PC-3 (cell line): ENCODE measurements around the gene TRAPPC10. TPM values are rescaled to one million over a fixed set of nuclear protein-coding genes. Genes with fewer than 3 reads are reported as not detected.
A peak's percentile ranks its signal among the peaks of the same experiment; 100 is the strongest.

Source experiments
- ATAC-seq: fragments of 200-7000 bp; cut with Tn5 transposase; 2 replicates; pipeline ENCODE4 v1.9.1; 2020; ENCODE audit warnings: mild to moderate bottlenecking, moderate library complexity
- BruUV-seq: library from RNA; stranded (reverse); fragments of 400-500 nt; replicated peaks from 2 replicates; lab custom pipeline; 2021; lab: Mats Ljungman, UMichigan
- CTCF ChIA-PET: fragments of 300-600 bp; sonication (Branson Sonifier 250); formaldehyde crosslinking; loops from one replicate; lab custom pipeline; 2022; ENCODE audit warnings: antibody characterized with exemption; lab: Charles Lee
- POLR2A ChIA-PET: fragments of 300-600 bp; sonication (Branson Sonifier 250); formaldehyde crosslinking; loops from one replicate; lab custom pipeline; 2022; ENCODE audit warnings: antibody characterized with exemption; ENCODE audit not compliant: unreplicated experiment; lab: Charles Lee
- DNase-seq: peaks from one replicate; pipeline ENCODE4 v3.0.0-alpha.2; 2015
- H2AFZ ChIP-seq: fragments of 300-600 bp; sonication (generic); 2 replicates; pipeline ENCODE4 v1.6.0; 2016; ENCODE audit warnings: antibody characterized with exemption, low read length
- H3F3A ChIP-seq: fragments of 300-600 bp; sonication (generic); one replicate; pipeline ENCODE4 v1.6.0; 2017; ENCODE audit warnings: antibody characterized with exemption, low read length, control low read depth, mild to moderate bottlenecking; ENCODE audit not compliant: unreplicated experiment
- H3K27ac ChIP-seq: fragments of 300-600 bp; sonication (generic); 2 replicates; pipeline ENCODE4 v1.5.1; 2016; ENCODE audit warnings: mild to moderate bottlenecking, low read length
- H3K27me3 ChIP-seq: fragments of 300-600 bp; sonication (generic); 2 replicates; pipeline ENCODE4 v1.6.1; 2016; ENCODE audit warnings: low read length, mixed read lengths
- H3K36me3 ChIP-seq: fragments of 300-600 bp; sonication (generic); 2 replicates; pipeline ENCODE4 v1.6.1; 2016; ENCODE audit warnings: low read depth, mixed run types, low read length, mixed read lengths
- H3K4me1 ChIP-seq: fragments of 300-600 bp; sonication (generic); 2 replicates; pipeline ENCODE4 v1.5.1; 2016; ENCODE audit warnings: low read length; ENCODE audit not compliant: insufficient read depth
- H3K4me2 ChIP-seq: fragments of 300-600 bp; sonication (generic); 2 replicates; pipeline ENCODE4 v1.6.0; 2016; ENCODE audit warnings: low read length
- H3K4me3 ChIP-seq: fragments of 300-600 bp; sonication (generic); 2 replicates; pipeline ENCODE4 v1.5.1; 2016; ENCODE audit warnings: mild to moderate bottlenecking, low read length, mixed read lengths
- H3K79me2 ChIP-seq: fragments of 300-600 bp; sonication (generic); 2 replicates; pipeline ENCODE4 v1.6.1; 2017; ENCODE audit warnings: low read length, mixed read lengths
- H3K9ac ChIP-seq: fragments of 300-600 bp; sonication (generic); 2 replicates; pipeline ENCODE4 v1.6.0; 2016; ENCODE audit warnings: mild to moderate bottlenecking, low read length
- H3K9me2 ChIP-seq: fragments of 300-600 bp; sonication (generic); replicated peaks from 2 replicates; pipeline ENCODE4 v1.6.1; 2016; ENCODE audit warnings: mixed run types, low read length, mixed read lengths
- H3K9me3 ChIP-seq: fragments of 300-600 bp; sonication (generic); 2 replicates; pipeline ENCODE4 v1.6.1; 2016; ENCODE audit warnings: low read length, mixed read lengths
- H4K20me1 ChIP-seq: fragments of 300-600 bp; sonication (generic); 2 replicates; pipeline ENCODE4 v1.6.1; 2016; ENCODE audit warnings: low read length, mixed read lengths
- EZH2 ChIP-seq: fragments of 300-600 bp; sonication (generic); IDR thresholded peaks from one replicate; pipeline ENCODE4 v1.6.1; 2017; ENCODE audit warnings: antibody characterized with exemption, mild to moderate bottlenecking, low read length; ENCODE audit not compliant: unreplicated experiment
- EZH2phosphoT487 ChIP-seq: fragments of 300-600 bp; sonication (generic); IDR thresholded peaks from 2 replicates; pipeline ENCODE4 v1.6.1; 2018; ENCODE audit warnings: mild to moderate bottlenecking, antibody characterized with exemption, low read length, borderline replicate concordance
- intact Hi-C: fragments of 100-400 bp; cut with micrococcal nuclease; formaldehyde crosslinking; loops from 2 replicates; pipeline ENCODE4 v1.9.0; 2023
- total RNA-seq: library from RNA; depleted of rRNA; stranded (reverse); fragments of >200 nt; gene quantifications from 2 replicates; pipeline ENCODE4 v1.2.3, GENCODE V29; 2014
- TF ChIP-seq, protein P1 (sequence below): fragments of 300-600 bp; sonication (generic); conservative IDR thresholded peaks from 2 replicates; pipeline ENCODE4 v1.5.1; 2017; ENCODE audit warnings: antibody characterized with exemption, low read depth, mild to moderate bottlenecking, low read length

Gene TRAPPC10
- total RNA-seq, 1 experiment from 2014 or later, result 31.4 TPM

DNA sequence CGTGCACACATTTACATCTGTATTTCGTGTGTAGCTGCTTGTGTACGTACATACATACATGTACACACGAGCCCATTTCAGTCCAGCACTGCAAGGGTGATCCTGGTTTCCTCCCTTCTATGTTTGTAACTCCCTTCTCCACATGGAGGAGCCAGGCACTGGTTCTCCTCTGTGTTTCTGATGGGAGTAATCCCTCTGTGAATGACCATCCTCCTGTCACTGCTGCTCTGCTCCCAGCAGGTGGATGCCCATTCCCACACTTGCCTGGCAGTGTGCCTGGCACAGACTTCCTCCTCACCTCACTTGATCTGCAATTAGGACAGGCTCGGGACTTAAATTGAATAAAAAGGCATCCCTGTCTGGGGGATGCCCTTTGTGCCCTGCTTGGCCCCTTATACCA lies 37.1 kb downstream of the TRAPPC10 start:
- H3K4me2 ChIP-seq, result no peak overlapping the region
- H2AFZ ChIP-seq, result no peak overlapping the region
- H3K79me2 ChIP-seq, result peaks cover 24% of the 10 kb centered on the region; the same call in 1 of the 2 replicates
- no peaks in the 10 kb centered on the region for H3K9me3 ChIP-seq
- H3K4me1 ChIP-seq, result no peaks in the 10 kb centered on the region
- TF ChIP-seq EZH2 (no peak), EZH2phosphoT487 (no peak)
- TF ChIP-seq, protein P1, sequence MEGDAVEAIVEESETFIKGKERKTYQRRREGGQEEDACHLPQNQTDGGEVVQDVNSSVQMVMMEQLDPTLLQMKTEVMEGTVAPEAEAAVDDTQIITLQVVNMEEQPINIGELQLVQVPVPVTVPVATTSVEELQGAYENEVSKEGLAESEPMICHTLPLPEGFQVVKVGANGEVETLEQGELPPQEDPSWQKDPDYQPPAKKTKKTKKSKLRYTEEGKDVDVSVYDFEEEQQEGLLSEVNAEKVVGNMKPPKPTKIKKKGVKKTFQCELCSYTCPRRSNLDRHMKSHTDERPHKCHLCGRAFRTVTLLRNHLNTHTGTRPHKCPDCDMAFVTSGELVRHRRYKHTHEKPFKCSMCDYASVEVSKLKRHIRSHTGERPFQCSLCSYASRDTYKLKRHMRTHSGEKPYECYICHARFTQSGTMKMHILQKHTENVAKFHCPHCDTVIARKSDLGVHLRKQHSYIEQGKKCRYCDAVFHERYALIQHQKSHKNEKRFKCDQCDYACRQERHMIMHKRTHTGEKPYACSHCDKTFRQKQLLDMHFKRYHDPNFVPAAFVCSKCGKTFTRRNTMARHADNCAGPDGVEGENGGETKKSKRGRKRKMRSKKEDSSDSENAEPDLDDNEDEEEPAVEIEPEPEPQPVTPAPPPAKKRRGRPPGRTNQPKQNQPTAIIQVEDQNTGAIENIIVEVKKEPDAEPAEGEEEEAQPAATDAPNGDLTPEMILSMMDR, result no peak
- no TSS peak for BruUV-seq
- intact Hi-C loops, result no loop called here
- H3K36me3 ChIP-seq, result peaks cover 11% of the 10 kb centered on the region; the same call in 1 of the 2 replicates
- H4K20me1 ChIP-seq, result no peaks in the 10 kb centered on the region
- H3K9ac ChIP-seq, result no peak overlapping the region
- H3K4me3 ChIP-seq, result no peak overlapping the region
- no peaks in the 10 kb centered on the region for H3K9me2 ChIP-seq
- H3K27ac ChIP-seq, result no peak overlapping the region
- H3F3A ChIP-seq, result no peaks in the 10 kb centered on the region
- no peaks in the 10 kb centered on the region for H3K27me3 ChIP-seq
- no peak for DNase-seq
- ATAC-seq, result 0 out of 2 replicates have a peak, but pooled peaks have one; percentile 24
- POLR2A ChIA-PET, result no interaction called here
- CTCF ChIA-PET, result interaction anchor here (0.7 kb wide), 2 partner anchors 36 to 165 kb away, joined by 3 to 4 read pairs; no protein-coding TSS in a partner anchor

DNA sequence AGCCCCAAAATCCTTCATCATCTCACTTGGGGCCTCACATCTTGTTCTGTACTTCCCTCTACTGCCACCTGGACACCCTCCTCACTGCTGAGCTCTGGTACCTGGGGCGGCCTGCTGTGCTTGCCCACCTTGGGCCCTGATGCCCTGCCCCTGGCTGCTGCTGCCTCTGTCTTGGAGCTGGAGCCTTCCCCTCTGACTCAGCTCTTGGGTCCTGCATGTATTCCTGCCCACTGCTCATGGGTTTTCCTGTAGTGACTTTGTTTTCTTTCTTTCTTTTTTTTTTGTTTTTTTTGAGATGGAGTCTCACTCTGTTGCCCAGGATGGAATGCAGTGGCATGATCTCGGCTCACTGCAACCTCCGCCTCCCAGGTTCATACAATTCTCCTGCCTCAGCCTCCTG lies 37.5 kb downstream of the TRAPPC10 start:
- Histone ChIP-seq H3K4me1 (no peaks in the 10 kb centered on the region), H3K36me3 (peaks cover 11% of the 10 kb centered on the region; the same call in 1 of the 2 replicates), H3K9ac (no peak overlapping the region), H3K9me2 (no peaks in the 10 kb centered on the region), H3F3A (no peaks in the 10 kb centered on the region), H3K4me3 (no peak overlapping the region), H3K4me2 (no peak overlapping the region), H3K79me2 (peaks cover 24% of the 10 kb centered on the region; the same call in 1 of the 2 replicates), H3K9me3 (no peaks in the 10 kb centered on the region), H3K27ac (no peak overlapping the region), H3K27me3 (no peaks in the 10 kb centered on the region), H4K20me1 (no peaks in the 10 kb centered on the region), H2AFZ (no peak overlapping the region)
- DNase-seq (no peak), ATAC-seq (no peak)
- no peak for TF ChIP-seq EZH2phosphoT487
- no peak for TF ChIP-seq EZH2
- TF ChIP-seq, protein P1, result no peak
- intact Hi-C loops, result no loop called here
- BruUV-seq, result no TSS peak
- ChIA-PET POLR2A (no interaction called here), CTCF (interaction anchor here (0.7 kb wide), 2 partner anchors 37 to 166 kb away, joined by 3 to 4 read pairs; no protein-coding TSS in a partner anchor)

DNA sequence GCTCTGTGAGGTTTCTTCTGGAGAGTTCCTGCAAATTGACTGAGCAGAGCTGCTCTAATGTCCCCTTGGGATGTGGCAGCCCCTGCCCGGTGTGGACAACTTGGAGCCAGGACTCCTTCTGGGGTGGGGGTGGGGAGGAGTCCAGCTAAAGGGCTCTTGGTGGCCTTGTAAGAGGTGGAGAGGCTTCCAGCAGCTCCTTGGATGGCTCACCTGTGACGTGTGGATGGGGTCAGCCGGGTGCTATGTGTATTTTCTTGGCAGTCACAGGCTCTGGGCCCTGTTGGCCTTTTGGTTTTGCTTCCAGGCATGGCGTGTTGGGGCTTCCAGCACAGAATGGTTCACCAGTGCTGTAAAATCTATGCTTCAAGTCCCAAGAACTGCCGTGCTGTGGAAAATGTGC lies 38.2 kb downstream of the TRAPPC10 start:
- Histone ChIP-seq H3K9me3 (no peaks in the 10 kb centered on the region), H3K27ac (no peak overlapping the region), H3F3A (no peaks in the 10 kb centered on the region), H2AFZ (no peak overlapping the region), H3K4me2 (no peak overlapping the region), H3K9me2 (no peaks in the 10 kb centered on the region), H3K4me3 (no peak overlapping the region), H3K36me3 (peaks cover 11% of the 10 kb centered on the region; the same call in 1 of the 2 replicates), H3K4me1 (no peaks in the 10 kb centered on the region), H3K27me3 (no peaks in the 10 kb centered on the region), H4K20me1 (no peaks in the 10 kb centered on the region), H3K79me2 (peaks cover 24% of the 10 kb centered on the region; the same call in 1 of the 2 replicates), H3K9ac (no peak overlapping the region)
- BruUV-seq, result no TSS peak
- TF ChIP-seq EZH2phosphoT487, result no peak
- no peak for TF ChIP-seq EZH2
- TF ChIP-seq, protein P1, result no peak
- ATAC-seq (no peak), DNase-seq (no peak)
- ChIA-PET POLR2A (no interaction called here), CTCF (no interaction called here)
- intact Hi-C loops, result no loop called here
